HCT116 (cell line): ENCODE data around the gene FXYD4. TPM values are rescaled to one million over a fixed set of nuclear protein-coding genes. Genes with fewer than 3 reads are reported as not detected.

Source experiments
- total RNA-seq: library from RNA; stranded (reverse); gene quantifications from one replicate; pipeline ENCODE4 v1.2.1, GENCODE V29; 2021; ENCODE audit not compliant: unreplicated experiment

Gene FXYD4
- total RNA-seq, 1 experiment from 2014 or later = 0.71 TPM

Other genes with a start within 250 kb of the FXYD4 start
- 9.9 TPM for gene CSGALNACT2, start 233.2 kb upstream of the FXYD4 start, total RNA-seq
- 19.3 TPM for gene RASGEF1A, start 104.6 kb upstream of the FXYD4 start, total RNA-seq
- gene HNRNPF, start 37.5 kb downstream of the FXYD4 start, total RNA-seq = 333 TPM
- gene ZNF487, start 65.5 kb downstream of the FXYD4 start, total RNA-seq = 4.0 TPM
- gene ZNF239, start 203.0 kb downstream of the FXYD4 start, total RNA-seq = 4.4 TPM
- 5.8 TPM for gene ZNF485, start 234.8 kb downstream of the FXYD4 start, total RNA-seq